GM19455 (cell line): Measurements from ENCODE around the gene MB21D2.
"Not testable (repeated sequence)": the region's sequence is repeated elsewhere in the genome, so short reads cannot be mapped to it uniquely, and the experiment has no call there.

Experiments used
- ATAC-seq: cut with Tn5 transposase; IDR thresholded peaks from one replicate; pipeline ENCODE4 v1.9.1; 2021; ENCODE audit not compliant: unreplicated experiment

The MB21D2 gene

DNA sequence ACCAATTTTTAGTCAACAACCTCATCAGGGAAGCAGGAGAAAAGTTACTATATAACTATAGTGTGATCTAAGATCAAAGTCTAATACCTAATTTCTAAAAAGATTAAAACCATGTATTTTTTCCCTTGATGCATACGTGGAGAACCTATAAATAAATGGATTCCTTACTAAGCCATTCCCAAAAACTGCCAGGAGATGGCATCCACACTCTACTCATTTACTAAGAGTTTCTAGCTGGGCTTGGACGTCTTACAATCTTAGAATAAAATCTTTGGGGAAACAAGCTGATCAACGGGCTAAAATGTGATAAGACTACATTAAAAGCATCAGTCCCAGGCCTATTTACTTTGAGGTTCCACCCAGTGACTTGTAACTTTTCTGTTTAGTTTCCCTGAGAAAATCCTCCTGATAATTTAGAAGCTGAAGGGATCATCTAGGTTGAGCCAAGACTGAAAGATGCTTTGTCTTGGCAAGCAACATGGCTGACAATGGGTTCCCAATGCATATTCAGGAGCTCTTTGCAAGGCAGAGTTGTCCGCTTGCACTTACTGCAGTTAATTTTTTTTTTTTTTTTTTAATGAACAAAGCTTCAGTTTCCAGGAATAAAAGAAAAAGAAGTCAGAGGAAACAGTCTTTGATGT lies 104.8 kb downstream of the MB21D2 start:
- no peak for ATAC-seq

DNA sequence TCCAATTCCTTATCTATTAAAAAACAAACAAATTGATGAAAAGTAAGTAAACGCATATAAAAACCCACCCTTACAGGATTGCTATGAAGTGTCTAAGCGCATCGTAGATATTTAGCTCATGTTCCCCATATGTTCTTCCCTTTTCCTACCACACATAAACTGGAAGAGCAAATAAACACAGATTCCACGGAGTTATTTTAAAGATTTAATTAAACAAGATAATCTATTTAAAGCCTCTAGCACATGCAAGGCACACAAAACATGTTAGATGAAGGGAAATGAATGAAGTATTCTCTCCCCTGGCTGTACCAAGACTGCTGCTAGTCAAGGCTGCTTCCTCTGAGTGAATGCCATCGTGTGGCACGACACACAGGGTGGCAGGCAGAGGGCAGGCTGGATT lies 111.9 kb downstream of the MB21D2 start:
- ATAC-seq, result no peak

DNA sequence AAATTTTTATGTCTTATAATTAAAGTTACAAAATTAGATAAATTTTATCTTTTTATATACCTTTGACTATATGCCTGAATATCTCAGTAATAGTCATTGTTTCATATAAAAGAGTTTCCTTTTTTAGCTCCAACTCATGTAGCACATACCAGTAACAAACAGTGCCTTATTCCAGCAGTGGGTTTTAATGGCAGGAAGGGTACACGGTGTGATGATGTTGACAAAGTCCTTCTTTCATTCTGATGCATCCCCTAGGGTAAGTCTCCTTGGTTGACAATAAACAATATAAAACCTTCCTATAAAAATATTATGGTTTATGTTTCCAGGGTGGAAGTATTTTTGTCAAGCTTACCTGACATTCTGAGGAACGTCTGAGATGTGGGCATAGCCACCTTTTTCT lies 113.2 kb downstream of the MB21D2 start:
- no peak for ATAC-seq

DNA sequence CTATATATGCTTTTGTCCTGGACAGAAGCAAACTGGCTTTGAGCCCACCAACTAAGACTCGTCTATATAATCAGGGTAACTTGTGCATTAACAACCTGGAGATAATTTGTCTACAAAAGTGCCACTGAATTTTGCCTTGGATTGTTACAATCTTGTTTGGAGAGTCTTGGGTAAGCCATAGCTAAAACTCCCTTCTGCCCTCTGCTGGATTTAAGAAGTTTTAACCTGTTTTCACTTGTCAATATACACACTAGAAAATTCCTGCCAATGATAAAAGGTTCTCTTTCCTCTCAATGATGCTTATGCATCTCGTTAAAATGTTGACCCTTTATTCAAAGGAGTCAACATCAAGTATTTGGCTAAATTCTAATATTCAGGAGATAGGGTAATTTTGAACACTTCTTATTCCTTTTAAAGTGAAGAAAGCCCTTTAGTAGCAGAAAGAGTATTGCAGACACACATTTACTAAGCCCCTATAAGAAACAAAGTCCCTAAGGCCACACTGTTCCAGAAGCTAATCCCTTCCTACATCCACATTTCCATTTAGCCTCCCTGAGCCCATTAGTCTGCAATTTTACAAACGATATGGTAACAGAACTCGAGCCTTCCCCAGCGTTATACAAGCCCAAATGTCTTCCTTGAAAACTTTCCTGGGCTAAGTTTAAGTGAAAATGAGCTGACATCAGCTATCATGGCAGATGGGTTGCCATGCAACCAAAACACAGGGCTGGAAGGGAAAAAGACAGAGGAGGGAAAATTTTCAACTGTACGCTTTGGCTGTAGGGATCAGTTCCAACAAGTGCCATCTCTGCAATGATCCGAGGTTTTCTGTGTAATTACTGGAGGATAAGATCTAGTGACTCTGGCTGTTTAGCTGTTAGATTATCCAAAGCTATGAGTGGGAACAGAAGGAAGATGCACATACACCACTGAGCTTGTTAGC lies 114.4 kb downstream of the MB21D2 start:
- peak; percentile 56 for ATAC-seq

DNA sequence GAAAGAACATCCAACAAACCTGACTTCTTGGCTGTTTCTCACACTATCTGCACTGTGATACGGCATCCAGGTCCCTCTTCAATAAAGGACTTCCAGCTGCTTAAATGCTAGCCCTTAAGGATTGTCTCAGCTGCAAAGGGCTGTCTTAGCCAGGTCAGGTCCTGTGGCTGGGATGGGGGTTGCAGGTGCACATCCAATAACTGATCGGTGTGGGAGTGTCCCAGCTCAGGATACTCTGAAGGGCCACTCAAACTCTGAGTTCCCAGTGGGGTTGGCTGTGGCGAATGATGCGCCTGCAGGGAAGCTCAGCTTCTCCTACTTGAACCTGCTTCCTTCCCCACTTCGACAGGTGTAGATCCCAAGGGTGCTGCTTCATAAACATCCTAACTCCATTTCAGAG lies 115.7 kb downstream of the MB21D2 start:
- no peak for ATAC-seq

DNA sequence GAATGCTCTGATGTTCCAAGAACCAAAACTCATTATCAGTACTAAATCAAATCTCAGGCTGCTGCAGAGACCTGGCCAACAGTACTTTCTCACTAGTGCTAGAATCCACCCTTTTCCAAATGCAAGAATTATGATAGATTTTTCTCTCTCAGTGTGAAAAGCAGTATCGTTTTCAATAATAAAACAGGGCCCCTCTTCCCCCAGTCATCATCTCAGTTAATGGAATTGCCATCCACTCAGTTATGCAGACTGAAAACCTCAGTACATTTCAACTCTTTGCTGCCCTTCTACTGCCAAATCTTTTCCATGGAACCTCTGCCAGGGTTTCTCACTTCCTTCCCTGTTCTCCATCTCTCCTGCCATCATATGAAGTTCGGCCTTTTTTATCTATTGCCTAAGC lies 117.9 kb downstream of the MB21D2 start:
- ATAC-seq, result no peak

DNA sequence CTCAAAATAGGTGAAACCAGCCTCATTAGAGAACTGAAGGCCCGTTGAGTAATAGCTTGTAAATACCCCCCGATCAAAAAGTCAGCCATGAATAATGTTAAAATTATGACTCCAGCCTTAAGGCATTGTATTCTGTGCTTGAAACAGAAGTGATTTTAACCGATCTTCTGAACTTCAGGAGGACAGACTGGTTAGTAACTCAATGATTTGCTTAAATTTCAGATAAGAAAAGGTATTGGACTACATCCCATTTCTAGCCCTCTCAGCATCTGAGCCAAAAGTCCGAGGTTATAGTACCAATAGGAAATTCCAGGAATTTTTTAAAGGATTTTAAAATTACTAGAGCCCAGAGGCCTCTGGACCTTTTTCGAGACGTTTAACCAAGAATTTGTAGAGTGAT lies 122.6 kb downstream of the MB21D2 start:
- no peak for ATAC-seq

DNA sequence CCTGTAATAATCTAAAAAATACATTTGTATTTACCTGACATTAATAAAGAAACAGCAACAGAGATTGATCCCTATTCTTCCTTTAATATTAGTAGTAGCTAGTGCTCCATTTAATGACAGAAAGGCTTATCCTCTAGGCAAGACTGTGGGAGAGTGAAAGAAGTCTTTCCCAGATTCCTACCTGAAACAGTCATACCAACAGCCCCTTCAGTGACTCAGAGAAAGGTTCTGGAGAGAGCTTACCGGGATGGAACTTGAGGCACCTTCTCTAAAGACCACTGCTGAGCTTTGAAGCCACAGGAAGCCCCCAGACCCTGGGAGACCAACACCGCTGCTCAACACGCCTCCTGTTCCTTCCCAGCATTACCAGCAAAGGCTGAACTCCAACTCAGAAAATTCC lies 123.4 kb downstream of the MB21D2 start:
- no peak for ATAC-seq

DNA sequence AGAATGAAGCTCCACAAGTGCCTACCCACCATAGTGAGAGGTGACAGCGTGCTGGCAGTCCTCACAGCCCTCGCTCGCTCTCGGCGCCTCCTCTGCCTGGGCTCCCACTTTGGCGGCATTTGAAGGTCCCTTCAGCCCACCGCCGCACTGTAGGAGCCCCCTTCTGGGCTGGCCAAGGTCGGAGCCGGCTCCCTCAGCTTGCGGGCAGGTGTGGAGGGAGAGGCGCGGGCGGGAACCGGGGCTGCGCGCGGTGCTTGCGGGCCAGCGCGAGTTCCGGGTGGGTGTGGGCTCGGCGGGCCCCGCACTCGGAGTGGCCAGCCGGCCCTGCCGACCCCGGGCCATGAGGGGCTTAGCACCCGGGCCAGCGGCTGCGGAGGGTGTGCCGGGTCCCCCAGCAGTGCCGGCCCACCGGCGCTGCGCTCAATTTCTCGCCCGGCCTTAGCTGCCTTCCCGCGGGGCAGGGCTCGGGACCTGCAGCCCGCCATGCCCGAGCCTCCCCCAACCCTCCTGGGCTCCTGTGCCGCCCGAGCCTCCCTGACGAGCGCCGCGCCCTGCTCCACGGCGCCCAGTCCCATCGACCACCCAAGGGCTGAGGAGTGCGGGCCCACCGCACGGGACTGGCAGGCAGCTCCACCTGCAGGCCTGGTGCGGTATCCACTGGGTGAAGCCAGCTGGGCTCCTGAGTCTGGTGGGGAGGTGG lies 128.7 kb downstream of the MB21D2 start:
- ATAC-seq, result not testable (repeated sequence)

DNA sequence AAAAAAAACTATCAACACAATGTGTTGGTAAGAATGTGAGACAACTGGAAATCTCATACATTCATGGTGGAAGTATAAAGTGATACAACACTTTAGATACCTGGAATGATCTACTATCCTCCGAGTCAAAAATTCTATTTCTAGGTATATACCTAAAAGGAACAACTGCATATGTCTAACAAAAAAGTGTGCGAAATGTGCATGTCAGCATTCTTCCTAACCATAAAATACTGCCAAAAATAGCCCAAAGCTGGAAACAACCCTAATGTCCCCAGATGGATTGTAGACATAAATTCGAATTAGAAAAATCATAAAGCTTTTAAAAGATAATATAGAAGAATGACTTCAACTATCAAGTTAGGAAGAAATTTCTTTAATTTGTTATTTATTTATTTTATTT lies 139.1 kb downstream of the MB21D2 start:
- ATAC-seq, result no peak

DNA sequence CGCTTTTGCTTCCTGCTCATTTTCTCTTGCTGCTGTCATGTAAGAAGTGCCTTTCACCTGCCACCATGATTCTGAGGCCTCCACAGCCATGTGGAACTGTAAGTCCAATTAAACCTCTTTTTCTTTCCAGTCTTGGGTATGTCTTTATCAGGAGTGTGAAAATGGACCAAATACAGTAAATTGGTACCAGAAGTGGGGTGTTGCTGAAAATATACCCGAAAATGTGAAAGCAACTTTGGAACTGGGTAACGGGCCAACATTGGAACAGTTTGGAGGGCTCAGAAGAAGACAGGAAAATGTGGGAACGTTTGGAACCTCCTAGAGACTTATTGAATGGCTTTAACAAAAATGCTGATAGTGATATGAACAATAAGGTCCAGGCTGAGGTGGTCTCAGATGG lies 143.3 kb downstream of the MB21D2 start:
- not testable (repeated sequence) for ATAC-seq

DNA sequence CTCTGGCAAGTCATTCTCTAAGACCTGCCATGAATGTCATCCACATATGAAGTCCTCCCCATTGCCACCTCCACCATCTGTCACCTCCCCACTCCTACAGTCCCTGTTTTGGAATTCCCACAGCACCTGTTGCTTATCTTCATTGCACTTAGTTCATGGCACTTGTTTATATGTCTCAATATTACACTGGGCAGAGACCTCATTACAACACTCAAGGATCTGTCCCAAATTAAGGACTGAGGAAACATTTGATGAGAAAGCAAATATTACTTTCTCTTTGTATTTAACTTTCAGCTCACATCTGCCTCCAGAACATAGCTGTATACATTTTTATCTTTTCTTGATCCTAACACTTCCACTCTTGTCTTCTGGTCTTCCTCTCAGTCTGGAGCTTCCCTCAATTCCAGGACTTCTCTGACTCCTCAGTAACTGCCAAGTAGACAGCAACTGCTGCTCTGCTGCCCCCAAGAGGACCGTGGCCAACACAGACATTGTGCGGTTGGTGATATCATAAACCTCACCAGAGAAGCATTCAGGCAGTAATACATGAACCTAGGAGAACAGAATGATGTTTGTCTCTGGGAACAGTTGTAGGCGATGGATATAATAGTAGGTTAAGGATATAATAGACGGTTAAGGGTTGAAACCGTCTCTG lies 145.3 kb downstream of the MB21D2 start:
- ATAC-seq, result no peak

DNA sequence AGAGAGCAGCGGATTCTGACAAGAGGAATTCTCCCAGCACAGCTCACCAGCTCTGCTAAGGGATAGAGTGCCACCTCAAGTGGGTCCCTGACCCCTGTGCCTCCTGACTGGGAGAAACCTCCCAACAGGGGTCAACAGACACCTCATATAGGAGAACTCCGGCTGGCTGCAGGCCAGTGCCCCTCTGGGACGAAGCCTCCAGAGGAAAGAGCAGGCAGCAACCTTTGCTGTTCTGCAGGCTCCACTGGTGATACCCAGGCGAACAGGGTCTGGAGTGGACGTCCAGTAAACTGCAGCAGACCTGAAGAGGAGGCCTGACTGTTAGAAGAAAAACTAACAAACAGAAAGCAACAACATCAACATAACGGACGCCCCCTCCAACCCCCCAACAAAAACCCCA lies 159.0 kb downstream of the MB21D2 start:
- no peak for ATAC-seq

DNA sequence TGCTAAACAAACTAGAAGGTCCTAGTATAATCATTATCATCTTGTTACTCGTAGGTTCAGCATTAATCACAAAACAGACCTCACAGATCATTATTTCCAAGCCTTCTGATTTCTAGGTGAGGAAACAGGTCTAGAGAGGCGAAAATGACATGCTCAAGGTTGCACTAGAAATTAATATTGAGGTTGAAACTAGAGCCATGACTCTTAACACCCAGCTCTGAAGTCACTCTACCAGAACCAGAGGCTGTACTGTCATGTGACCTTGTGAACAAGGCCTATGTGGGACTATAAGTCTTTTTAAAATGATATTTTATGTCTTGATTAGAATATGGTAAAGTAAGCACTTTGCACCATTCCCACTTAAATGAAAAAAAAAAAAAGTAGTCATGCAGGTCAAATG lies 166.5 kb downstream of the MB21D2 start:
- no peak for ATAC-seq

DNA sequence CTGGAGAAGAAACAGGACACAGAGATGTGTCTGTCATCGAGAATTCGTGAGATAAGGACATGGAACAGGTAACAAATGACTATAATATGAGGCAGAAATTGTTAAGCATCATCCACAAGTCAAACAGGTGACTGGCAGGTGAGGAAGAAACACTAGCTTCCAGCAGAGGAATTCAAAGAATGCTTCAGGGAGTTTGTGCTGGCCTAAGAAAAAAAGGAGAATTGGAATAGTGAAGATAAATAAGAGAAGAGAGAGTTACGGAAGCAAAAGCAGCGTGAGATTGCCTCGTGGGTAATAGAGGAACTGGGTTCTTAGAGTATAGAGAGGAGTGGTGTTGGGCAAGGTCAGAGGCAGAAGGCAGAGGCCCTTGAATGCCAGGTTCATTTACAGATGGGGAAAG lies 167.5 kb downstream of the MB21D2 start:
- ATAC-seq, result no peak

DNA sequence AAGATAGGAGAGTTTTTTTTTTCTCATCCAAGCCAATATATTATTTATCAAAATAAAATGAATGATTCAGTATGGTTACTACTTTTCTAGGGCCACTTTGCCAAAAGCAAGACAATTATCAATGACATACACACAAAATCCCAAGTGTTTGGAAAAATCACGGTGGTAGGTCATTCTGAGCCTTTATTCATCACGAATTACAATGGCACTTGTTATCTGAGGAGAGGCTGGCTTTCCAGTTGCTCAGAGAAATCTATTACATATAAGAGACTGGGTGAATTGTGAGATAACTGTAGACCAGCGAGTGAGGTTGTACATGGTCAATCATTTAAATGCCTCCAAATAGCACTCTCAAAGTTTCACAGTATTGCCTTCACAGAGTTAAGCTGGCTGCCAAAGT lies 169.9 kb downstream of the MB21D2 start:
- ATAC-seq, result no peak

DNA sequence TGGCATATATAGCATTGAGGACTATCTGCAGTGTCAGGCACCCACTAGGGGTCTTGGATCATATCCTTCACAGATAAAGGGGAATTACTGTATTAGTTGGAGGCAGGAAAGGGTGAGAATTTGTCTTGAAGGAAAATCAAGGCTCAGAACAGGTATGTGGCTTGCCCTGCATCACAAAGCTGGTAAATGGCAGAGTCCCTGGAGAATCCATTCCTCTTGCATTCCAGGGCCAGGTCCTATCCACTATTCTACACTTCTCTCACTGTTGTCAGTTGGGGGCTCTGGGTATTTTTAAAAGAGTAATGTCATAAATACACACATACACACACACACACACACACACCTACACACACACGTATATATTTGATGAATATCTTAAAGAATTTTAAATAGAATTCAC lies 170.5 kb downstream of the MB21D2 start:
- ATAC-seq, result no peak
